Measurements from ENCODE around the gene TAF10.

- TF ChIP-seq CTCF (IDR thresholded peaks at IDR 0.05; ENCODE audit: low read length) (no peak), EZH2phosphoT487 (IDR thresholded peaks at IDR 0.05; ENCODE audit: low read length) (no peak)
Observed at GRCh38 chr11:6570691-6571427, 41.2 kb downstream of the TAF10 start.
